Measurements from ENCODE around the gene MAGEB10.
"Not testable (repeated sequence)": the region's sequence is repeated elsewhere in the genome, so short reads cannot be mapped to it uniquely, and the experiment has no call there.

Gene MAGEB10, protein sequence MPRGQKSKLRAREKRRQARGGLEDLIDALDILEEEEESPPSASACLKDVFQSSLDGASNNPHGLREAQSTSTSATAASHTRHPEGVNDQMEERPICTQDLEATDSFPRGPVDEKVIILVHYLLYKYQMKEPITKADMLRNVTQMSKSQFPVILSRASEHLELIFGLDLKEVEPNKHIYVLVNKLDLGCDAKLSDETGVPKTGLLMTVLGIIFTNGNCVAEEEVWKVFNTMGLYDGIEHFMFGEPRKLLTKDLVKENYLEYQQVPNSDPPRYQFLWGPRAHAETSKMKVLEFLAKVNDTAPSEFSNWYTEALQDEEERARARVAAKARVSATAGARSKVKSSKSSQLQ

DNA sequence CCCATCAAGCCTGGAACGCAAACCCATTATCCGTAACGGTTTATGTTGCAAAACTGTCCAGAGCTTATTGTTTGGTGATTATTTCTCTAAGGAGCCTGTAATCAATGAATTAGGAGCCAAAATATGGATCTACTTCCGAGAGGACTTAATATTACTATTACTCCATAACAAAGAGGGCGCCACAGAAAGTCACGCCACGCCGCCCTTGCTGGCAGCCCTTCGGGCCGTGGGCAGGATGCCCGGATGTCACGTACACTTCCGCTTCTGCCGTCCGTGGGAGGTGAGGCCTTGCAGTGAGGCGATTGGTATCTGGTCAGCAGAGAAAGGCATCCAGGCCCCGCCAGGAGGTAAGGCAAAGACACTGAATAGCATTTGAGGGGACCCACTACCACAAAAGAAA, at the start of gene MAGEB10:
TSS of gene MAGEB10 (plus strand) at position 301 of the 400 bp plus-strand sequence. CDS start 13,317 bp downstream, outside the sequence.
- FAIRE-seq, result no peak

DNA sequence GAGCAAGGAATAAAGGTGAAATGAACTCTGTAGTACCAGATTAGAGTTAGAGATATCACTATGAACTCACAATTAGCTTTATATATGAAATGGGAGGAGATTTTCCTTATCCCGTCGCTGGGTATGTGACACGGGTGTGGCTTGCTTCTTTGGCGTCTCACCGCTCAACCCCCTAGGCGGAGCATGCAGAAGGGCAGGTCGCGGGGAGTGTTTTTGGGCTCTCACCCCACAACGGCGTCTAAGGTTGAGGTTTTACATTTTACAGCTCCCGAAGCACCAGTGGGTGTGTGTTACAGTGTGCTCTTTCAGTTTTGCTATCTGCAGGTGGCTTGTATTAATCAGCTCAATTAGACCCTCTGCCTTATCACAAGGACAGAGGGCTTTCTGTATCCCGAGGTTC, 42.1 kb upstream of the MAGEB10 start:
- FAIRE-seq, result no peak

DNA sequence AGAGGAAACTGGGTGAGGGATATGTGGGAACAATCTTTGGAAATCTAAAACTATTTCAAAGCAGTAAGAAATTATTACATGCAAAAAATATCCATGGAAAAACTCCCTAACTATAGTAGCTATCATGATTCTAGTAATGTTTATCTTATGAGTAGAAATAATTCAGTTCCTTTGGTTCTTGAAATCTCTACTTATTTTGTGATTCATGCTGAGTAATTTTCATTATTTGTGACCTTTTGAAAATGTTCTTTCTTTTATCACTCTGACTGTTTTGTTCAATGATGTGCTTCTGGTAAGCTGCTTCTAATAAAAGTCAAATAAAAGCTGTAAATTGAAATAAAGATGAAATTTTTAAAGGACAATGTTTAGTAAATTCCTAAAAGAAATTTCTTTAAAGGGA, 40.4 kb upstream of the MAGEB10 start:
- peak; percentile 49 for FAIRE-seq

DNA sequence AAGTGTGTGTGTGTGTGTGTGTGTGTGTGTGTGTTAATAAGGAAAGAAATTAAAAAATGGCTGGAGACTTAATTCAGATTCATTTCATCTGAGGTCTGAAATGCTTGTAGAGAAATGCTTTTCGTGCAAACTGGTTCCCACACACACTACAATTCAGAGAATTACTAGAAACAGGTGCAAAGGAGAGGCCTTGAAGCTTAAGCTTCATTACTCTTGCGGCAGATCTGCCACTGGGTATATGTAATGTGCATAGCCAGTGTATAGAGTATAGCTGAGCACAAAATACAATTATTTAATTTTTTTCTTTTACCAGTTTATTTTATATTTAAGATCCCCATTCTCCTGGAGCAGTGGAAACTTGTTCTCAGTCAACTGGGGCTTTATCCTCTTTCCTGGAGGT, 31.8 kb upstream of the MAGEB10 start:
- no peak for FAIRE-seq

DNA sequence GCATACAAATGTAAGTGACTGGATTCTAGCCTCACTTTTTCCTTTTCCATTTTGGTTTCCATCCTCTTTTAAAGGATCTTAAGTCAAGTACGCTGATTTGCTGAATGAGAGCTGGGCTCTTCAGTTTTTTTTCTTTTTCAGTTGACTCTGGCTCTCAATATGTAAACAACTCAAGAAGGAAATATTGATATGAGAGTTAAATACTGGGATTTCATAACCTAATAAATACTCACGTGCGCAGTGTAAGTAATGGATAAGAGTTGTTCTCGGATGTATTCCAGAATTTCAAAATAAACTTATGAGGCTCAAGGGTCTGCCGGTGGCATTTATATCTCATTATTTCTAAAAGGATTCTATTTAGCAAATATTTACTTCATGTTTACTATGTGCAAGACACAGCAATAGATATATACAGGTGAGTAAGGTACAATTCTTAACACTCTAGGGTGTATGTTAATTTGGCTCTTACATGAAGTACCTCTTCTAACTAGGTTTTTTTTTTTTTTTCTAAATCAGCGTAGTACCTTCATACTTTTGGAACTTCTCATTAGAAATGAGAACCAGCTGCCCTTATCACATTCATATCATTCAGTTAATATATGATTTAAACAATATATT, 11.0 kb upstream of the MAGEB10 start:
- FAIRE-seq, result no peak

DNA sequence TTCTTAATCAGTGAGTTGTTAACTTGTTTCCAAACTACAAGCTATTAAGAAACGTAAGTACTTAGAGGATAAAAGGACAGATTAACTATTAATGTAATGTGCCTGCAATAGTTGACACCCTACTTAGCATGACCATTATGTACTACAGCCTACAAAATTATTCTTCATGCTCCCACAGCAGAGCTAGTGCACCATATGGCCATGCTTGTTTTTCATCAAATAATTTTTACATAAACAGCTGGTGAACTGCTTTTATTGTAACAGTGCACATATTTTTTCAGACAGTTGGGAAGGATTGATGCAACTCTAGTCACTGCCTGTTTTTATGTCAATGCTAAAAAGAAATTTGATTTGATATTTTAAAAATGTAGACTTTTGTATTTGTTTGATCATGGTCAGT, 10.2 kb upstream of the MAGEB10 start:
- no peak for FAIRE-seq

DNA sequence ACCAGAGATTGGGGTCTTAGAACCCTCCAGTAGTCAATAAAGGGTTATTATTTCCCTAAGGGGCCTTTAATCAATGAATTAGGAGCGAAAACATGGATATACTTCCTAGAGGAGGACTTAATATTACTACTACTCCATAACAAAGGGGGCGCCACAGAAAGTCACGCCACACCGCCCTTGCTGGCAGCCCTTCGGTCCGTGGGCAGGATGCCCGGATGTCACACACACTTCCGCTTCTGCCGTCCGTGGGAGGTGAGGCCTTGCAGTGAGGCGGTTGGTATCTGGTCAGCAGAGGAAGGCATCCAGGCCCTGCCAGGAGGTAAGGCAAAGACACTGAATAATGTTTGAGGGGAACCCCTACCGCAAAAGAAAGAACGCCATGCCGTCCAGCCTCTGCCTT, 436 bp downstream of the MAGEB10 start:
- no peak for FAIRE-seq

DNA sequence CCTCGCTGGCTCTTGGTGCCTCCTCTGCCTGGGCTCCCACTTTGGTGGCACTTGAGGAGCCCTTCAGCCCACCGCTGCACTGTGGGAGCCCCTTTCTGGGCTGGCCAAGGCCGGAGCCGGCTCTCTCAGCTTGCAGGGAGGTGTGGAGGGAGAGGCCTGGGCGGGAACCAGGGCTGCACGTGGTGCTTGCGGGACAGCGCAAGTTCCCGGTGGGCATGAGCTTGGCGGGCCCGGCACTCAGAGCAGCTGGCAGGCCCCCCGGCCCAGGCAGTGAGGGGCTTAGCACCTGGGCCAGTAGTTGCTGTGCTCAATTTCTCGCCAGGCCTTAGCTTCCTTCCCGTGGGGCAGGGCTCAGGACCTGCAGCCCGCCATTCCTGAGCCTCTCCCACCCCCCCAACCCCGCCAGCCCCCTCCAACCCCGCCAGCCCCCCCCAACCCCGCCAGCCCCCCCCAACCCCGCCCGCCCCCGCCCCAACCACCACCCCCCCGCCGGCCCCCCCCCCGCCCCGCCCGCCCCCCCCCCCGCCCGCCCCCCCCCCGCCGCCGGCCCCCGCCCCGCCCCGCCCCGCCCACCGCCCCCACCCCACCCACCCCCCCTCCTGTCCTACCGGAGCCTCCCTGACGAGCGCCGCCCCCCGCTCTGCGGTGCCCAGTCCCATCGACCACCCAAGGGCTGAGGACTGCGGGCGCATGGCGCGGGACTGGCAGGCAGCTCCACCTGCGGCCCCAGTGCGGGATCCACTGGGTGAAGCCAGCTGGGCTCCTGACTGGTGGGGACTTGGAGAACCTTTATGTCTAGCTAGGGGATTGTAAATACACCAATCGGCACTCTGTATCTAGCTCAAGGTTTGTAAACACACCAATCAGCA, 1.4 kb downstream of the MAGEB10 start:
- not testable (repeated sequence) for FAIRE-seq

DNA sequence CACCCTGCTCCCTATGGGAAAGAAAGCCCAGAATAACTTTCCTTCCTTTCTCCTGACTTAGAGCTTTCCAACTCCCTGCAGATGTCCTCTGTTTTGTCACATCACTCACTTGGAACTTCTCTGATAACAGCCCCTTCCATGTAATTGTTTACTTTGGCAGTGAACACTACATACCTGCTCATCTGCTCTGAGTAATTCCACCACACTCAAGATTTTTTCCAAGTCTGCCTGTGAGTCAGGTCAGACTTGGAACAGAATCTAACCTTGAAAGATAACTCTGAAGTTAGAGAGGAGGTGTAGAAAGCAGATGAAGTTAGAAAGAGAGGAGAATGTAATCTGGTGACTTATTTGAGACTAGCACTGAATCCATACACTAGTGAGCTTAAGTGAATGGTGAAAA, 7.4 kb downstream of the MAGEB10 start:
- FAIRE-seq, result peak; percentile 68

DNA sequence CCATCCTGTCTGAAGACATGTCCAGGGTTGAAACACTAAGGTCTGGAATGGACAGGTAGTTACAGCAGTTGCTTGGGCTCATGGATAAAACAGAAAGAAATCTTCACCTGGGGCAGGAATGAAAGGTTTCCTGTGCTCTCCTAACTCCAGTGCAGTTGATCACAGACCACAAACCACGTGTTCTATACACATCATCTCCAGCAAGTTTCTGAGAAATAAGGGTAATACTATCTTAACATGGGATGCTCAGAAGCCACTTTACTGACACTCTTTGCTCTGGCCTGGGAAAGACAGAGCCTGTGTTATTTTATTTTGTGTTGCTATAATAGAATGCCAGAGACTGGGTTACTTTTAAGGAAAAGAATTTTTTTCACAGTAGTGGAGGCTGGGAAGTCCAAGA, 16.0 kb downstream of the MAGEB10 start:
- FAIRE-seq, result no peak

DNA sequence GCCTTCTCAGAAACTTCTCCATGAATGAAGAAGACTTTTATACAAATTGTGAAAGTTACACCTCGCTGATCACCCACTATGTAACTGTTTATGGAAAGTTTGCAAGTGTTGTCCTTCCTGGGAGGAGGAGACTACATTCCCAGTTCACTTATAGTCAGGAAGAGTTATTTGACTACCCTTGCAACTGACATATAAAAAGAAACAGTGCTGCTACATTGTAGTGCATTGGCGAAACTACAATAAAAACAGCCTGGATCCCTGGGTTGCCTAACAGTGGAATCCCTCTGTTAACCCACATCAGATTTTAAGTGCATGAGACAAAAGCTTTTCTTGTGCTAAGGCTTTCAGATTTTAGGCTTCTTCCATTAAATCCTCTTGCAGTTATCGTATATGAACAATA, 30.4 kb downstream of the MAGEB10 start:
- no peak for FAIRE-seq

DNA sequence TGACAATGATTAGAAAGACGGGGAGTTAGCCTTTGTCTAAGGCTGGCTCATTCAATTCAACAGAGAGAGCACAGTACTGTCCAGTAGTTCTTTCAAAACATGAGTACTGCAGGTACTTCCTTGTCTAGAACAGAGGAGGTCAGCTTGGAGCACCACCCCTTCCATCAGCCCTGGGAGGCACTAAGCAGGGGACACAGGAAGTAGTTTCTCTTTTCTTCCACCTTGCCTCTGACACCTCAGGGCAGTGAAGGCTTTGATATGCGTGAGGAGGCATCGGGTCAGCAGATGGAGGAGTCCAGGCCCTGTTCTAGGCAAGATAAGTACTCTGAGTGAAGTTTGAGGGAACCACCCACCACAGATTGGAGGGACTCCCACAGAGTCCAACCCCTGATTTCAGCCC, 33.1 kb downstream of the MAGEB10 start:
- no peak for FAIRE-seq

DNA sequence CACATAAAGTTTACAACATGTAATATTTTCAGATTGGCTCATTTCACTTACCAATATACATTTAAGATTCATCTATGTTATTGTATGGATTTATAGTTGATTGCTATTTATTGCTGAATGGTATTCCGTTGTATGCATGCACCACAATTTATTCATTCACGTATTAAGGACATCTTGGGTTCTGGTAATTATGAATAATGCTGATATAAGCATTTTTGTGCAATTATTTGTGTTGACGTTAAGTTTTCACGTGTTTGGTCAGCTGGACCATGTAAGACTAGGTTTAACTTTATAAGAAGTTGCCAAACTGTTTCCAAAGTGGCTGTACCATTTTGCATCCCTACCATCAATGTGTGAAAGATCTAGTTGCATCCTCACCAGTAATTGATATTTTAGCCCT, 35.1 kb downstream of the MAGEB10 start:
- FAIRE-seq, result peak; percentile 70

DNA sequence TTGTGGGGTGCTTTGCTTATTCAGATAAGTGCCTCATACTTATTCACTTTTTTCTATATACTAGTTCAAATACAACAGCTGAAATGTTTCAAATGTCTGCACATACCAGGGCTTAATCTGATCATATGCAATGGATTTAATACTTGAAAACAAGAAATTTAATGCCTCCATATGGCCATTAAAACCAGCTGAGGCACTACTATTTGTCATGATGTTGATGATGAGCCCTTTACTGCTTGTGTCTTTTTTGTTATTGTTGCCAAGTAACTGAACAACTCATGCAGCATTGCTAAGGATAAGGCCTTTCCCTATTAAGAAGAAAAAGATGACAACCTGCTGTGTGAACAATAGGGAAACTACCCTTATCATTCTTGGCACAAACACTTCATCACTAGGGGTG, 52.5 kb downstream of the MAGEB10 start:
- FAIRE-seq, result no peak

DNA sequence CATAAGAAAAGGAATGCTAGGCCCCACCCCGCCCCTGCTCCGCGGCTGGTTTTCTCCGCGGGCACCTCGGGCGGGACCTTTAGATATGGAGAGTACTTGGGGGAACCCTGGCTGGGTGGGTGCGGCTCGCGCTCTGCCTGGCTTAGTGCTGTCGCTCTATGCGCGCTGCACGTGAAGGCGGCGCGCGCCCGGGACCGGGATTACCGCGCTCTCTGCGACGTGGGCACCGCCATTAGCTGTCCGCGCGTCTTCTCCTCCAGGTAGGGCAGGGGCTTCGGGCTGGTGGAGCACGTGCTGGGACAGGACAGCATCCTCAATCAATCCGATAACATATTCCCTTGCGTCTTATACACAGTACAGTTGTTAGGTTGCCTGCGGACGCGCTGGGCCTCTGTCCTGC, 56.0 kb downstream of the MAGEB10 start:
- no peak for FAIRE-seq

Data from colon (tissue), 2 donors.